Fibroblast of villous mesenchyme (primary cell): ENCODE measurements around the gene TTC39B. TPM values are rescaled to one million over a fixed set of nuclear protein-coding genes. Genes with fewer than 3 reads are reported as not detected.
"Not testable (repeated sequence)": the region's sequence is repeated elsewhere in the genome, so short reads cannot be mapped to it uniquely, and the experiment has no call there.

Experiments used
- DNase-seq: peaks from one replicate; pipeline ENCODE4 v3.0.0-alpha.2; 2010; ENCODE audit warnings: low read depth
- H3K4me3 ChIP-seq: 2 replicates; pipeline ENCODE4 v1.5.1; 2011; ENCODE audit warnings: low read depth, mild to moderate bottlenecking, low read length
- total RNA-seq: library from RNA; depleted of rRNA; stranded (reverse); fragments of >200 nt; gene quantifications from 2 replicates; pipeline ENCODE4 v1.2.3, GENCODE V29; 2012
- TF ChIP-seq, protein P1 (sequence below): IDR thresholded peaks from 2 replicates; pipeline ENCODE4 v1.5.1; 2012; ENCODE audit warnings: low read depth, mild to moderate bottlenecking, low read length; ENCODE audit not compliant: insufficient read depth

The TTC39B gene
- total RNA-seq, 1 donor: 16.0 TPM

DNA sequence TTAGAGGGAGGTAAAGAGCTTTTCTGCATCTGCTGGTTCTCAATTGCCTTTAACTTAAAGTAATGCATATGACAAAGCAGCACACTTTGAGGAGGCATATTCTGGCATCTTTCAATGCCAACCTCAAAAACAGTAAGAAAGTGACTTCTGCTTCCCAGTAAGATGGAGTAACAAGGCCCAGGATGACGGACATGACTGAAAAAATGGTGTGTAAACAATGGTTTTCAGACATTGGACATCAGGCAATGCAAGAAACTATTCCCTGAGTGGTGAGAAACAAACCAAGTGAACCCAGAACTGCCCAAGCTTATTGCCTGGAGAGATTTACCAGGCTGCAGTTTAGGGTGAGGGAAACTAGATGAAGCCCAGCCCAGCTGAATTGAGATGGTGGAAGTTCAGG is 39.8 kb upstream of the TTC39B start:
- no peak overlapping the region for H3K4me3 ChIP-seq
- TF ChIP-seq, protein P1, sequence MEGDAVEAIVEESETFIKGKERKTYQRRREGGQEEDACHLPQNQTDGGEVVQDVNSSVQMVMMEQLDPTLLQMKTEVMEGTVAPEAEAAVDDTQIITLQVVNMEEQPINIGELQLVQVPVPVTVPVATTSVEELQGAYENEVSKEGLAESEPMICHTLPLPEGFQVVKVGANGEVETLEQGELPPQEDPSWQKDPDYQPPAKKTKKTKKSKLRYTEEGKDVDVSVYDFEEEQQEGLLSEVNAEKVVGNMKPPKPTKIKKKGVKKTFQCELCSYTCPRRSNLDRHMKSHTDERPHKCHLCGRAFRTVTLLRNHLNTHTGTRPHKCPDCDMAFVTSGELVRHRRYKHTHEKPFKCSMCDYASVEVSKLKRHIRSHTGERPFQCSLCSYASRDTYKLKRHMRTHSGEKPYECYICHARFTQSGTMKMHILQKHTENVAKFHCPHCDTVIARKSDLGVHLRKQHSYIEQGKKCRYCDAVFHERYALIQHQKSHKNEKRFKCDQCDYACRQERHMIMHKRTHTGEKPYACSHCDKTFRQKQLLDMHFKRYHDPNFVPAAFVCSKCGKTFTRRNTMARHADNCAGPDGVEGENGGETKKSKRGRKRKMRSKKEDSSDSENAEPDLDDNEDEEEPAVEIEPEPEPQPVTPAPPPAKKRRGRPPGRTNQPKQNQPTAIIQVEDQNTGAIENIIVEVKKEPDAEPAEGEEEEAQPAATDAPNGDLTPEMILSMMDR: no peak
- no peak for DNase-seq

DNA sequence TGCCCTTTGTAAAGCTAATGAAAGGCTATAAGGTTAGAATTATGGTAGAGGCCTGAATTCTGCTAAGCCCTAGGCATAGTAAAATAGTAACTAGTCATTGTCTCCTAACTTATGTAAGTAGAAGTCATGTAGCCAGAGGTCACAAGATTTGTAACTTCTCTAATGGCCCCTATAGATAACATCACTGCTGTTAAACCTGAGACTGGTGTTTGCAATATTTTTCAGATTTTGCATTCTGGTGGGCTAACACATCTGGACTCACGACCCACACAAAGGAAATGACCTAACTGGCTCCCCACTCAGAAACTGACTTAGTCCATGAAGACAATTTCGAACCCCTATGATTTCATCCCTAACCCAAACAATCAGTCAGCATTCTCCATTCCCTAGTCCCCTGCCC is 37.2 kb upstream of the TTC39B start:
- TF ChIP-seq, protein P1: no peak
- DNase-seq: no peak
- no peak overlapping the region for H3K4me3 ChIP-seq

DNA sequence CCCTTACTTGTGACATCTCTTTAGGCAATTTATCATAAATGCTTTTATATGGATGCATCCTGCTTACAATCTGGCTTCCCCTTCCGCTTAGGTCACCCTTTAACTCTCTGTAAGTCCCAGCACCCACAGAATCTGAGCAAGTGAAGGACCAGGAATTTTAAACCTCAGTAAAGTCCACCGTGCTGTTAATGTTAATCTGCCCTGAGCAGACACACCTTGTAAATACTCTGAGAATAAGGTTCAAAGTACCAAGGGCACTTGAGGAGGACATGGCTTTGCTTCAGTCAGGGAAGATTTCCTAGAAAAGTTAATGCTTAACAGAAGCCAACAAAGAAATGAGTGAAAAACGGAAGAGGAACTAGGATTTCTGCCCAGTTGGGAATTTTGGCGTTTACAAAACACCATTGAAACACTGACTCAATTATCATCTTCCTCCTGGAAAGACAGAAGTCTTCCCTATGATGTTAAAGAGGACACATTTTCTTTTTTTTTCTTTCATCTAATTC is 26.4 kb upstream of the TTC39B start:
- no peak for DNase-seq
- TF ChIP-seq, protein P1: no peak
- no peak overlapping the region for H3K4me3 ChIP-seq

DNA sequence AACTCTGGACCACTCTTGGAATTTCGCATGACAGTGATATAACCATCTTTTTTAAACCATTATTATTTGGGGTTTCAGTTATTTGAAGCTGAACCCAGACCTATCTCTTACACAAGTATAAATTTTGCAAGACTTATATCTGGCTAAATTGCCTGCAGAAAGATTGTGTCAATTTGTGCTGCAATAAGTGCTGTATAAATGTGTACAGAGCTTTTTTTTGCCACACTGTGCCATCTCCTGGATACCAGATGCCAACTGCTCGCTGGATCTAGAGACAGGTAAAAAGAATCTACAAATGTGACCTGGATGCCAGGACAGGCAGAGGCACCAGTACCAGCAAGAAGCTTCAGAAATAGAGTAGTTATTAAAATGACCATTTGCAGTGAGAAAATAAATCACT is 25.9 kb upstream of the TTC39B start:
- no peak overlapping the region for H3K4me3 ChIP-seq
- TF ChIP-seq, protein P1: no peak
- no peak for DNase-seq

DNA sequence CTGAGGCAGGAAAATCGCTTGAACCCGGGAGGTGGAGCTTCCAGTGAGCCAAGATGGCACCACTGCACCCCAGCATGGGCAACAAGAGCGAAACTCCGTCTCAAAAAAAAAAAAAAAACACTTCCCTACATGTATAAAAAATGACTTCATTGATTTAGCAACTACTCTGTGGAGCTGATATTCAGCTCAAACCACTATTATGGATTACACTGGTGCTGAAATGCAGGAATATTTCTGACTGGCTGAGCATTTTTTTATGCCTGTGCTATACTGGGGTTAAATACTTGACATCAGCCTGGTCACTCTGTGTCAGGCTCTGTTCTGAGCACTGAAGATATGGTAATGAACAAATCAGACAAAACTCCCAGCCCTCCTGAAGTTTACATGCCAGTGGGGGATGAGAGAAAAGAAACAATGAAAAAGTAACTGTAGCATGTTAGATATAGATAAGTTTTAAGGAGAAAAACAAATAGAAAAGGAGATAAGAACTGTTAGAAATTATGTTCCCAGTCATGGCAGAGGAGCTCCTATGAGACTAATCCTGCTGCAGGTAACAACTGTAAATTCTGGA is 22.6 kb upstream of the TTC39B start:
- no peak for DNase-seq
- TF ChIP-seq, protein P1: no peak
- no peak overlapping the region for H3K4me3 ChIP-seq

DNA sequence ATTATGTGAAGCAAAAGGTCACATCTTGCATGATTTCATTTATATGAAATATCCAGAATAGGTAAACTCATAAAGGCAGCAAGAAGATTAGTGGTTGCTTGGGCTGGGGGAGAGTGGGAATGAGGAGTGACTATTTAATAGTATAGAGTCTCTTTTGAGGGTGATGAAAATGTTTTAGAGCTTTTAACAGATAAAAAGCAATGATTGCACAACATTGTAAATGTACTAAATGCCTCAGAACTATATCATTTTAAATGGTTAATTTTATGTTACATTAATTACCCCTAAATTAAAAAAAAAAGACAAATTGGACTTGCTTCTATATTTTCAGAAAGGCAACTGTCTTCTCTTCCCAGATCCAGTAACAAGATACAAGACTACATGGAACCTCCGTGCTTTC is 21.9 kb upstream of the TTC39B start:
- no peak overlapping the region for H3K4me3 ChIP-seq
- TF ChIP-seq, protein P1: no peak
- DNase-seq: no peak

DNA sequence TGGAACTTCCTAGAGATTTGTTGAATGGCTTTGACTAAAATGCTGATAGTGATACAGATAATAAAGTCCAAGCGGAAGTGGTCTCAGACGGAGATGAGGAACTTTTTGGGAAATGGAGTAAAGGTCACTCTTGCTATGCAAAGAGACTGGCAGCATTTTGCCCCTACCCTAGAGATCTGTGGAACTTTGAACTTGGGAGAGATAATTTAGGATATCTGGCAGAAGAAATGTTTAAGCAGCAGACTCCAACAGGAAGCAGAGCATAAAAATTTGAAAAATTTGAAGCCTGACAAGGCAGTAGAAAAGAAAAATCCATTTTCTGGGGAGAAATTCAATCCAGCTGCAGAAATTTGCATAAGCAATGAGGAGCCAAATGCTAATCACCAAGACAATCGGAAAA is 15.7 kb upstream of the TTC39B start:
- not testable (repeated sequence) for H3K4me3 ChIP-seq, DNase-seq

DNA sequence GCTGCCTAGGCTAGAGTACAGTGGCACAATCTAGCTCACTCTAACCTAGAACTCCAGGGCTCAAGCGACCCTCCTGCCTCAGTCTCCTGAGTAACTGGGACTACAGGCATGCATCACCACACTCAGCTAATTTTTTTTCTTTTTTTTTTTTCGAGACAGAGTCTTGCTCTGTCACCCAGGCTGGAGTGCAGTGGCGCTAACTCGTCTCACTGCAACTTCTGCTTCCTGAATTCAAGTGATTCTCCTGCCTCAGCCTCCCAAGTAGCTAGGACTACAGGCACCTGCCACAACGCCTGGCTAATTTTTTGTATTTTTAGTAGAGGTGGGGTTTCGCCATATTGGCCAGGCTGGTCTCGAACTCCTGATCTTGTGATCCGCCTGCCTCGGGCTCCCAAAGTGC is 12.6 kb upstream of the TTC39B start:
- DNase-seq: not testable (repeated sequence)

More for the DNA sequence above, 12.6 kb upstream of the TTC39B start:
- not testable (repeated sequence) for H3K4me3 ChIP-seq
